Colonic mucosa (tissue), 4 donors: ENCODE measurements around the gene FAM234B. TPM values are rescaled to one million over a fixed set of nuclear protein-coding genes. Genes with fewer than 3 reads are reported as not detected.
A peak's percentile ranks its signal among the peaks of the same experiment; 100 is the strongest.

Source experiments
- DNase-seq: peaks from one replicate; pipeline ENCODE4 v3.0.0-alpha.2; 2020
- H3K27ac ChIP-seq: fragments of 200-600 bp; one replicate; pipeline ENCODE4 v1.8.0; 2021
- H3K27me3 ChIP-seq: fragments of 200-600 bp; one replicate; pipeline ENCODE4 v1.8.0; 2021
- H3K36me3 ChIP-seq: fragments of 200-600 bp; one replicate; pipeline ENCODE4 v1.8.0; 2021
- H3K4me1 ChIP-seq: fragments of 200-600 bp; one replicate; pipeline ENCODE4 v1.8.0; 2021; ENCODE audit warnings: mild to moderate bottlenecking
- H3K4me3 ChIP-seq: fragments of 200-600 bp; one replicate; pipeline ENCODE4 v1.8.0; 2021
- H3K9ac ChIP-seq, 2 donors: one replicate each; pipeline ENCODE4 v1.7.0; 2013; ENCODE audit warnings: control low read depth in 2 of 2, low read depth in 2 of 2, low read length in 2 of 2
- H3K9me3 ChIP-seq: fragments of 200-600 bp; one replicate; pipeline ENCODE4 v1.8.0; 2021
- CTCF ChIP-seq: fragments of 200-600 bp; IDR thresholded peaks from one replicate; pipeline ENCODE4 v1.8.0; 2022; ENCODE audit warnings: antibody characterized with exemption, mild to moderate bottlenecking
- intact Hi-C: fragments of 100-400 bp; cut with DNase I; formaldehyde crosslinking; loops from one replicate; pipeline ENCODE4 v1.14.1; 2022
- total RNA-seq, 2 donors: library from RNA; stranded (reverse); fragmentation: NEBNext Ultra II Directional in 1 of 2; extraction: Animal tissue kit (Norgen Biotek cat#: 25700) in 1 of 2; gene quantifications; one replicate each; pipeline ENCODE4 v1.2.1, GENCODE V29; 2021
- donor health status: healthy.
- donor health status: DM: no; HTN: no; CAD: no.
- donor health status: DM: no; HTN: no; CAD: no.

Gene FAM234B, protein sequence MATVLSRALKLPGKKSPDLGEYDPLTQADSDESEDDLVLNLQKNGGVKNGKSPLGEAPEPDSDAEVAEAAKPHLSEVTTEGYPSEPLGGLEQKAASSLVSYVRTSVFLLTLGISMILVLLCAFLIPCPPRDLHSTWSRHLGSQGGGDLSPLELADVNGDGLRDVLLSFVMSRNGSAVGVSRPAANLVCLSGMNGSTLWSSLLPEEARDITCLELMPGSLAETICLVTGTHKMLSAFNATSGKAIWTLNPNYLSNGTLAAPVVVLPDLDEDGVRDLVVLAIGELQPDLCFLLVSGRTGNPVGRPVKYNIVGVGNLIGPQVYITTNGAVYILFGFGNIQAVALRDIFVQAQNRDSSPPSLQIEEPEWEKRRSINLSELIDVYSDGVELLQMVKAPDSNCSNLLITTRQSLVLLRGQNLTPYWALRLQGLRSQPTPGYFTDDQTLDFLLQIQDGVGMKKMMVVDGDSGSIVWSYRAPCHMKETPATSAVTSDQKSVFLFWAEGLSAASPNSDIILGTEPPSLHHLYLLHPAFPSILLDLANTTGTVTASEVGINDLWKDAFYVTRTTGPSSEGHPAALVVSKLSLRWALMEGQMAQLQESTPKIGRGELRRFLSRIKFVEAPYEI
- 1 to 10 TPM; 1.5 to 2.0 TPM for total RNA-seq

DNA sequence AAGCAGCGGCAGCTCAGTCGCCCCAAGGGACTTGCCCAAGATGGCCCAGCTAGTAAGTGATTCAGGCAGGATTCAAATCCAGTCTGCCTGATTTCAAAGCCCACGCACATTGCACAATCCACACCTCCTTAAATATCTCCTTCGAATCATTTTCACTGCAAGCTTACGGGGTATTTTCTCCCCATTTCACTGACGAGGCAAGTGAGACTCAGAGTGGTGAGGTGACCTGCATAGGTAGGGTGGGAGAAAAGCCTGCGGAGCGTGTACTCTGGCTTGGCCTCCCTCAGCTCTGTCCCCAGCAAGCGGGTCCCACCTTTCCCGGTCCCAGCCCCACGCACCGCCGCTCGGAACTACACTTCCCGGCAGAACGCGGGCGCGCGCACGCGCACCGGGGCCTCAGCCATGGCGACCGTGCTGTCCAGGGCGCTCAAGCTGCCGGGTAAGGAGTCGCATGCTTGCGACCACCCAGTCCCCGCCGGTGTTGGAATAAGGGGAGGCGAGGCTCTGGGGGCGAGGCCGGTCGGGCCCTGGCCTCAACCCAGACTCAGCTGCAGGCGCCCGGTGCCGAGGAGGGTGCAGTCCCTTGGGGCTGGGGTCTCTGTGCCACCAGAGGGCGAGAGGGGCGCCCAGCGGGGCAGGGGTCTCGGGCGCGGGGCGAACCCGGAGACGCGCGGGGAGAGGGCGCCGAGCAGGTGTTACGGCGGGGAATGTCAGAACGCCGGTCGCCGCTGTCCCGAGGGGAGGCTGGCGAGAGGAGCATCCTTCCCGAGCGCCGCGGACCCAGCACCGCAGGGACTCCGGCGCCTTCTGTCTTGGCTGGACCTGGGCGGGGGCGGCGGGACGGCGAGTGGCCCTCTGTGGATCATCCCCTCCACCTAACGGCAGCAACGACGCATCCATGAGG lies at the start of gene FAM234B:
FAM234B (plus strand) TSS at position 380 of the 904 bp plus-strand sequence; CDS start at position 403, 23 bp downstream.
- peak; percentile 74 for DNase-seq

DNA sequence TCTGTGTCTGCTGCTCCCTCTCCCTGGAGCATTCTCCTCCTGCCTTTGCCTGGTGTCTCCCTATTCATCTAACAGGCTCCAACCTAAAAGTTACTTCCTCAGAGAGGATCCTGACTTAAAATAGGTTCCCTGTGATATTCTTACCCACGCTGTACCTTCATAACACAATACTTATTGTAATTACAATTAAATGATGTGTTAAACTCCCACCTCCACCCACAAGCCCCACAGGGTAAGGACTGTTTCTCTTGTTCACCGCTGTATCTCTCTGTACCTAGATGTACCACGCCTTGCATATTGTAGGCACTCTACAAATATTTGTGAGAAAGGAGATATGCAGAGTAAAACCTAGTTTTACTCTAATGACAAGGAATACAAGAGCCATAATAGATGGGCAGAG lies 49.1 kb upstream of the FAM234B start:
- no peak for TF ChIP-seq CTCF
- H3K4me3 ChIP-seq: no peak overlapping the region
- intact Hi-C loops: no loop called here
- H3K9me3 ChIP-seq: no peaks in the 10 kb centered on the region
- H3K9ac ChIP-seq: no peak overlapping the region
- H3K27me3 ChIP-seq: no peaks in the 10 kb centered on the region
- peaks cover 3% of the 10 kb centered on the region for H3K4me1 ChIP-seq
- no peak for DNase-seq
- no peaks in the 10 kb centered on the region for H3K36me3 ChIP-seq
- no peak overlapping the region for H3K27ac ChIP-seq

More for the DNA sequence above, at the start of gene FAM234B:
- Histone ChIP-seq H3K4me1 (peaks cover 8% of the 10 kb centered on the region), H3K36me3 (no peaks in the 10 kb centered on the region), H3K4me3 (peak within 1 kb of the TSS; percentile 80), H3K27ac (no peak within 1 kb of the TSS), H3K9ac (peak within 1 kb of the TSS; percentile 55 to 77), H3K9me3 (no peaks in the 10 kb centered on the region), H3K27me3 (peaks cover 30% of the 10 kb centered on the region)
- intact Hi-C loops: loop anchor here (5.0 kb wide), 1 partner anchor 42 kb away; the partner anchor contains the start of gene HEBP1
- no peak for TF ChIP-seq CTCF

DNA sequence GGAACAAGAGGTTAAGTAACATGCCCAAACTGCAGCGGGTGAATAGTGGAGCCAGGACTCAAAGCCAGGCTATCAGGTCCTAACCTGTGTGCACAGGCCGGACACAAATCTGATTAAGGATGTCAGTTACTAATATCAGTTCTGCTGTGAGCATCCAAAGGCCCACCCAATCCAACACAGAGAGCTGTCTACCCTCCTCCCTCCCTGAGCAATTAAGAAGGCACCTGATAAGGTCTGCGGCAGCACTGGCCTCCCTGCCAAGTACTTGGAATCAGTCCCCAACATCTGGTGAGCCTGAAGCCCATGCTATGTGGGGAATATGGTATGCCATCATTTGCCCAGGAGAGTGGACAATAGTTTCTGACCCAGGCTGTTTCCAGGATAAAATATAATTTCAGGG lies 48.0 kb upstream of the FAM234B start:
- H3K27ac ChIP-seq: no peak overlapping the region
- intact Hi-C loops: no loop called here
- H3K9me3 ChIP-seq: no peaks in the 10 kb centered on the region
- no peaks in the 10 kb centered on the region for H3K27me3 ChIP-seq
- TF ChIP-seq CTCF: no peak
- H3K36me3 ChIP-seq: no peaks in the 10 kb centered on the region
- DNase-seq: no peak
- H3K9ac ChIP-seq: no peak overlapping the region
- H3K4me3 ChIP-seq: no peak overlapping the region
- H3K4me1 ChIP-seq: peaks cover 3% of the 10 kb centered on the region

- no peaks in the 10 kb centered on the region for H3K36me3 ChIP-seq
- no peaks in the 10 kb centered on the region for H3K9me3 ChIP-seq
- no peak overlapping the region for H3K27ac ChIP-seq
- H3K4me1 ChIP-seq: no peaks in the 10 kb centered on the region
- no peak for TF ChIP-seq CTCF
- intact Hi-C loops: no loop called here
- DNase-seq: no peak
- H3K27me3 ChIP-seq: no peaks in the 10 kb centered on the region
- H3K4me3 ChIP-seq: no peak overlapping the region
- no peak overlapping the region for H3K9ac ChIP-seq
These were observed 47.0 kb upstream of the FAM234B start for GRCh38 chr12:12997156-12997555.

DNA sequence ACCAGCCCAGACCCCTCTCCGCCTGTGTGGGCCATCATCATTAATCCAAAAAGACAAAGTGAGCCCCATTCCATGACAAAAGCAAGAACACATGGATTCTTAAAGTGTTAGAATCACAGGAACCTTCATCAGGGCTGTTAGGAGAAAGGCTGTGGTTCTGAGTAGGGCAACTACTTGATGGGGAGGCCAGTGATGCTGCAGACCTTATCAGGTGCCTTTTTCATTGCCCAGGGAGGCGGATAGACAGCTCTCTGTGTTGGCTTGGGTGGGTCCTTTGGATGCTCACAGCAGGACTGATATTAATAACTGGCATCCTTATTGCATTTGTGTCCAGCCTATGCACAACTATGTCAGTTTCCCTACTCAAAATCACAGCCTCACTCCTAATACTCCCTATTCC lies 46.4 kb upstream of the FAM234B start:
- DNase-seq: no peak
- intact Hi-C loops: no loop called here
- no peak for TF ChIP-seq CTCF
- H3K4me1 ChIP-seq: no peaks in the 10 kb centered on the region
- H3K27me3 ChIP-seq: no peaks in the 10 kb centered on the region
- H3K27ac ChIP-seq: no peak overlapping the region
- no peak overlapping the region for H3K9ac ChIP-seq
- H3K4me3 ChIP-seq: no peak overlapping the region
- H3K36me3 ChIP-seq: no peaks in the 10 kb centered on the region
- H3K9me3 ChIP-seq: no peaks in the 10 kb centered on the region
